ENCODE data around the gene MAPK1.

GRCh38 chr22:21856868-21857267, 10.6 kb downstream of the MAPK1 start:
- TF ChIP-seq MAX (IDR thresholded peaks at IDR 0.05; ENCODE audit: insufficient read depth, insufficient read length): no peak
- TF ChIP-seq CTCF (IDR thresholded peaks at IDR 0.05; ENCODE audit: extremely low read depth in 1 of 2, insufficient read depth in 1 of 2, low read depth in 1 of 2, low read length in 2 of 2): no peak
- no peak for TF ChIP-seq EZH2 (IDR thresholded peaks at IDR 0.05; ENCODE audit: borderline replicate concordance, low read depth, low read length, severe bottlenecking)
- TF ChIP-seq POLR2A (IDR thresholded peaks at IDR 0.05; ENCODE audit: low read depth, low read length): no peak
- TF ChIP-seq POLR2AphosphoS5 (IDR thresholded peaks at IDR 0.05; ENCODE audit: insufficient read depth, low read depth, low read length): no peak
- no peak for TF ChIP-seq MYC (IDR thresholded peaks at IDR 0.05; ENCODE audit: low read depth, low read length)

Measured in endothelial cell of umbilical vein (primary cell).